Stimulated activated CD8-positive, alpha-beta memory T cell treated with anti-CD3 and anti-CD28 coated beads, Interleukin-7, amount 100 ng/mL, for 48 hours (primary cell): Measurements from ENCODE around the gene KRT27.
A peak's percentile ranks its signal among the peaks of the same experiment; 100 is the strongest.

Experiments used
- DNase-seq, 2 donors: peaks; one replicate each; pipeline ENCODE4 v3.0.0-alpha.2; 2020; ENCODE audit warnings: low read depth in 1 of 2; ENCODE audit errors: extremely low read depth in 1 of 2

The KRT27 gene

GRCh38 chr17:40810494-40810893, 28.1 kb upstream of the KRT27 start:
- no peak for DNase-seq

DNA sequence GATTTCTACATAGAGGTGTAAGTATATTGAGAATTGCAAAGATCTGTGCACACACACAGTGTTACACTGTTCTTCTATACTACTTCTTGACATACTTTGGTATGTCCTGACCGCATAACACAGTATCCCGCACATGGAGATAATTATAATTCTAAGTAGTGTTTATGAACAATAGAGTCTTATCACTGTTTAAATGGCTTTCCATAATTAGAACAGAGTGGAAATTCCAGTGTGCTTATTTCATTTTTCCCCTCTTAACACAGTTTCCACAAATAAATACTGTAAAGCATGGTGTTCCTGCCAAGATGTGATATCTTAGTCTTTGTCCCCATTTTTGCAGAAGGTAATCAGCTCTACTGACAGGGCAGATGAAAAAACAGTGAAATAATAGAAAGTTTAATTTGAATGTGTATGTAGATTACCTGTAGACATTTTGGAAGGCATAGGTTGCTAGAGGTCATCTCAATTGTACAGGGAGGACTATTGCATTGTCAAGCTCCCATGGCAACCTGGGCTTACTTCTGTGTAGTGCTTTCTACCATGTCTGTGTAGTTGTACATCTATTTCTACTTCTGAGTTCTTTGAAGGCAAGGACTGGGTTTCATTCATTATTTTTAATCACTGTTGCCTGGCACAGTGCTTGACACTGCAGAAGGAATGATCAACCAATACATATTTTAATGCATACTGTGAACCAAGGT, 27.5 kb upstream of the KRT27 start:
- DNase-seq, result no peak

- no peak for DNase-seq
These were observed 23.8 kb upstream of the KRT27 start for GRCh38 chr17:40806131-40806530.

DNA sequence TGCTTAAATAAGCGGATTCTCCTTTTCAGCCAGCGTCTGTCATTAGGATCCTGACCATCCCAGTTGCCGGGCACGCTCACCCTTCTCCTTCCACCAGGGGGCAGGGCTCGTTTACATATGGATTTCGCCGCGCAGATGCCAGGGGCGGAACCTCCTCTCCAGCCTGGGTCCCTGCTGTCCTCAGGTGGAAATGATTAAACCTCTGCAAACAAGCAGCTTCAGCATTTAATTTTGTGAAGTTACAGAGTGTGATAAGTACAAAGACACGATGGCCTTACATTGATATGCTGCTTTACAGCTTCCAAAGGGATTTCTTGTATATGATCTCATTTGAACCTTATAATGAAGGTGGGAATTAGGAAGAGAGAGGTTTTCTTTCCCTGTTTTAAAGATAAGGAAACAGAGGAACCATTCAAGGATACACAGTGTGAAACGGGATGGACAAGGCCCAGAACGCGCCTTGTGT, 21.3 kb upstream of the KRT27 start:
- peak; percentile 33 to 59 for DNase-seq

GRCh38 chr17:40801157-40801556, 18.8 kb upstream of the KRT27 start:
- no peak for DNase-seq

DNA sequence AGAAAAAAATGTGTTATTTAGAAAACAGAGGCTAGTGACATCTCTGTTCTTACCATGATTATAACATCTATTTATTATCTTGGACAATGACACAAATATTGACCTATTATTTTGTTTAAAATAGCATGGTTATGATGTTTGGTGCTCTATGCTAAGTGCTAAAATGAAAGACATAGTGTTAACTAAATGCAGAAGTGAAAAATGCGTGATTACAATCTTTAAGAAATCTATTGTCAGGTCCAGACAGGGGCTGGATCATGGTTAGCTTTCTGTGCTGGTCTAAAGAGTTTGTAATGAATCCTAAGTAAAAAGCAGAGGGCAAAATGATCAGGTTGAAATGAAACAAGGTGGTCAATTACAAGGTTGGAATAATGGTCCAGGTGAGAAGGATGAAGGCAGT, 18.0 kb upstream of the KRT27 start:
- no peak for DNase-seq

- no peak for DNase-seq
These were observed 17.5 kb upstream of the KRT27 start, which contains the start of gene KRT28 for GRCh38 chr17:40799859-40800258. Gene KRT28 (minus strand): TSS chr17:40799959. CDS start chr17:40799893, 66 bp downstream.

- DNase-seq, result no peak
These were observed 14.5 kb upstream of the KRT27 start for GRCh38 chr17:40796846-40797245.

- no peak for DNase-seq
These were observed 12.8 kb upstream of the KRT27 start for GRCh38 chr17:40795019-40795667.

- DNase-seq, result no peak
These were observed 12.1 kb upstream of the KRT27 start for GRCh38 chr17:40794466-40794865.

DNA sequence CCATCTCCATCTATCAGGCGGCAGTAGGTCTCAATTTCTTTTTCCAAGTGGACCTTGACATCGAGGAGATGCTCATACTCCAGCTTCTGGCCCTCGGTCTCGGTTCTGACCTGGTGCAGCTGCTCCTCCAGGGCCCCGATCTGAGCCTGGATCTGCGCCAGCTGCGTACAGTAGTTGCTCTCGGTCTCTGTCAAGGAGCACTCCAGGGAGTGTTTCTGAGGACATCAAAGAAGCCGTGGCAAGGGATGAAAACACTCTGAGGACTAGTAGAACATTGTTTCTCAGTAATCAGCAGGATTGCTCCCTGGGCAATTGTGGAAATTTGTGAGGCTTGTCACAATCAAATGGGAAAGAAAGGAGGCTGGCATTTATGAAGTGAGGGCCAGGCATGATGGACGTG, 11.5 kb upstream of the KRT27 start:
- DNase-seq, result no peak

- no peak for DNase-seq
These were observed 9.6 kb upstream of the KRT27 start for GRCh38 chr17:40791787-40792436.

GRCh38 chr17:40791111-40791510, 8.8 kb upstream of the KRT27 start:
- no peak for DNase-seq

GRCh38 chr17:40779181-40779909, 3.0 kb downstream of the KRT27 start:
- DNase-seq, result no peak

DNA sequence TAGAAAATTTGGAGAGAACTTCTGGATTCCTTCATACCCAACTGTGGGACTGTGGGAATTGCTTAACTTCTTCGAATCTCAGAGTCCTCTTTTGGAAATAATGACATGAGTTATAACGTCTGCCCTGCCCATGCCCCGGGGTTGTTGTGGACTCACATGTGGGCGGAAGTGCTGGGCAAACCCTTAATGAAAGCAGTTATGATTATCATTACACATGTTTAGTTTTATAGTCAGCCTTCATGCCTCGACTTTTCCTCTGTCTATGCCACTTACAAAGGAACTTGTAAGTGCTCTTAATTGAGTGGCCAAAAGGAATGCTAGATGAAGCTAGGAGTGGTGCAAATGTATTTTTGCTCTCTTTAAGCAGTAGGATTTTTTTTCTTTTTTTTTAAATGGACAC, 3.9 kb downstream of the KRT27 start:
- DNase-seq, result no peak

DNA sequence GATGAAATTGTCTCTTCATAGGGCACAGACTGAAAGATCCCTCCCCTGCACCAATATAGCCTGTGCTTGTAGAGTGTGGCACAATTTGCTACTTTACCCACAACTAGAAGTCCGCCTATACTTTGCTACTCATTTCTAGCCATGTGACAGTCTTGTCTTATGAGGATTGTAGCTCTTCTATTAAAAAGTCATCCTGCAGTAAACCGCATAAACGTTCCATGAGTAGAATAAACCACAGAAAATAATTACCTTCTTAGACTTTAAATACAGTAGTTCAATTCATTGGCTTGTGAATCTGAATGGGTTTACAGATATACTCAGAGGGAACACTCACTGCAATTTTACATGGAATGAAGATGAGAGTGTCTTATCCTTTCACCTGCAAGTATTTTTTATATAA, 4.4 kb downstream of the KRT27 start:
- no peak for DNase-seq

DNA sequence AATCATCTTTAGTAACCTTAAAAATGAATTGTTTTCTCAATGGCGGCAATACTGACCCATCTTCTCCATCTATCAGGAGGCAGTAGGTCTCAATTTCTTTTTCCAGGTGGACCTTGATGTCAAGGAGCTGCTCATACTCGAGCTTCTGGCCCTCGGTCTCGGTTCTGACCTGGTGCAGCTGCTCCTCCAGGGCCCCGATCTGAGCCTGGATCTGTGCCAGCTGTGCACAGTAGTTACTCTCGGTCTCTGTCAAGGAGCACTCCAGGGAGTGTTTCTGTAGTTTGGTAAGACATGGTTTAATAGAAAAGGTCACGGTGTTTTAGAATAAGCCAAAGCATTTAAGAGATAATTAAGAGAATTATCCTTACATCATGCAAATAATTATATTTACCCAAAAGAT, 4.9 kb downstream of the KRT27 start:
- no peak for DNase-seq

GRCh38 chr17:40775945-40776344, 6.4 kb downstream of the KRT27 start:
- no peak for DNase-seq

DNA sequence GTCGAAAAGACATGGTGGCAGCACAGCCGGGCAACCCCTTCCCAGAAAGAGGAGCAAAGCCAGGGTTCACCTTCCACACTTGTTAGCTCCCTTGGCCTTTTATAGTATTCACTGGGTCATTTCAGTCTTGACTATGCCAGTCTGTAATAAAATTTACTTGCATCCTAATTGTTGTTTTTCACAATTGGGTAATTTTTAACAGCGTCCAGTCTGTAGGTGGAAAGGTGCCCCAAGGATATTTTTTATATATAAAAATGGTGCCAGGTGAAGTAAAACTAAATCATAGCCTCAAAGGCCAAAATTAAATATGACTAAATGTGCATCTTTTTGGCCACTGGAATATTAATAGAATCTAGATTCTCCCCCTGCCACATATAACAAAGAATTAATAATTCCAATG, 10.2 kb downstream of the KRT27 start, which contains the start of gene KRT26:
KRT26 (minus strand) TSS at position 101 of the 400 bp plus-strand sequence; CDS start at position 13, 88 bp downstream.
- DNase-seq, result no peak

- DNase-seq, result no peak
These were observed 16.7 kb downstream of the KRT27 start for GRCh38 chr17:40765657-40766056.

GRCh38 chr17:40763752-40764151, 18.6 kb downstream of the KRT27 start:
- DNase-seq, result no peak
